ENCODE results near the gene CLIC3.

The CLIC3 gene

GRCh38 chr9:136963341-136963740, 33.0 kb downstream of the CLIC3 start:
- no peak for DNase-seq

- DNase-seq, result no peak
These were observed 33.6 kb downstream of the CLIC3 start for GRCh38 chr9:136962701-136963248.

- no peak for DNase-seq
These were observed 34.2 kb downstream of the CLIC3 start for GRCh38 chr9:136962163-136962562.

- DNase-seq, result no peak
These were observed 34.9 kb downstream of the CLIC3 start for GRCh38 chr9:136961279-136962065.

GRCh38 chr9:136960938-136961275, 35.5 kb downstream of the CLIC3 start:
- DNase-seq, result no peak

GRCh38 chr9:136960212-136960937, 36.0 kb downstream of the CLIC3 start:
- no peak for DNase-seq

- DNase-seq, result no peak
These were observed 37.2 kb downstream of the CLIC3 start for GRCh38 chr9:136958898-136959850.

- DNase-seq, result no peak
These were observed 37.9 kb downstream of the CLIC3 start for GRCh38 chr9:136958473-136958872.

GRCh38 chr9:136957901-136958300, 38.5 kb downstream of the CLIC3 start:
- no peak for DNase-seq

- DNase-seq, result no peak
These were observed 38.9 kb downstream of the CLIC3 start for GRCh38 chr9:136957461-136957860.

GRCh38 chr9:136956604-136957003, 39.8 kb downstream of the CLIC3 start:
- DNase-seq, result no peak

- no peak for DNase-seq
These were observed 40.4 kb downstream of the CLIC3 start for GRCh38 chr9:136955943-136956335.

GRCh38 chr9:136955202-136955942, 41.0 kb downstream of the CLIC3 start:
- DNase-seq, result no peak

- DNase-seq, result no peak
These were observed 41.9 kb downstream of the CLIC3 start for GRCh38 chr9:136954270-136955083.

GRCh38 chr9:136953771-136954269, 42.5 kb downstream of the CLIC3 start:
- DNase-seq, result no peak

GRCh38 chr9:136952876-136953770, 43.2 kb downstream of the CLIC3 start:
- no peak for DNase-seq

GRCh38 chr9:136952321-136952850, 44.0 kb downstream of the CLIC3 start:
- DNase-seq, result no peak

GRCh38 chr9:136951541-136952320, 44.6 kb downstream of the CLIC3 start, which contains the start of gene LCN12:
Gene LCN12 (plus strand): TSS chr9:136952273. CDS start chr9:136952328, 55 bp downstream.
- no peak for DNase-seq

All from activated CD4-positive, alpha-beta T cell treated with anti-CD3 and anti-CD28 coated beads for 1 hour (primary cell).